PC-9 (cell line): ENCODE measurements around the gene CHPF2.

Source experiments
- CTCF ChIP-seq: fragments of 200-600 bp; sonication (generic); conservative IDR thresholded peaks from 2 replicates; pipeline ENCODE4 v1.6.1; 2017; ENCODE audit warnings: mixed run types, antibody characterized with exemption, mild to moderate bottlenecking, moderate library complexity
- EZH2 ChIP-seq: fragments of 200-600 bp; sonication (generic); IDR thresholded peaks from 2 replicates; pipeline ENCODE4 v1.8.0; 2017; ENCODE audit warnings: antibody characterized with exemption, low read depth

DNA sequence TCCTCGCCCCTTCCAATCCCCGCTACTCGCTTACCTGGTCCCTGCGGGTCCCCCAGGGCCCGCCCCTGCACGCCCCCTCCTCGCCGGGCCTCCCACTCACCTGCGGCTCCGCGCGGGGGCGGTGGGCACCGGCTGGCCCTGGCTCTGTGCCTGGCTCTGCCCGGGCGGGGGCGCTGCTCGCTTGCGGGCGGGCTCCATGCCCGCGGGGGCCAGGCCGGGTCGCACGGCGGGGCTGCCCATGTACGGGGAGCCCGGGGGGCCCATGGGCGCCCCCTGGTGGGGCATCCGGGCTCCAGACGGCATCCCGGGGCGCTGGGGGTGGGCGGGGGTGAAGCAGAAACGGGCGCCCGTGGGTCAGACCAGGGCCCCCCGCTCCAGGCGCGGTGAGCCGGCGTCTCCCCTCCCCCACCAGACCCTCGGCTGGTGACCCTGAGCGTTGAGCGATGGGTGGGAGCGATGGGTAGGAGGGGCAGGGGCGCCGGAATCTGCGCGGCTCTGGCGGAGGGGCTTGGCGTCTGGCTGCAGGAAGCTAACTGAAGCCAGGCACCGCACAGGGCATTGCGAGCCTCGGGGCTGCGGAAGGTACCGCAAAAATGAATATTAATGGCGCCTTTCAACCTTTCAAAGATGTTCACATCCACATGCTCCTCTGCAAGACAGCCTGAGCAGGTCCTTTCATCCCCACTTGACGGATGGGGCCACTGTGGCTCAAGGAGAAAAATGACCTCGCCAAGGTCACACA is 13.2 kb downstream of the CHPF2 start:
- TF ChIP-seq CTCF: peak; percentile 47
- TF ChIP-seq EZH2: no peak
